OCI-LY7 (cell line): ENCODE results near the gene SV2C.

Experiments
- EZH2phosphoT487 ChIP-seq: fragments of 200-600 bp; sonication (generic); IDR thresholded peaks from 2 replicates; pipeline ENCODE4 v1.6.1; 2018; ENCODE audit warnings: low read depth, borderline replicate concordance, mild to moderate bottlenecking, mixed run types, antibody characterized with exemption, low read length, moderate library complexity, mixed read lengths
- TF ChIP-seq, protein P1 (sequence below): fragments of 200-600 bp; sonication (generic); conservative IDR thresholded peaks from 2 replicates; pipeline ENCODE4 v1.5.1; 2014; ENCODE audit warnings: mild to moderate bottlenecking, antibody characterized with exemption, low read length, moderate library complexity, mixed read lengths

DNA sequence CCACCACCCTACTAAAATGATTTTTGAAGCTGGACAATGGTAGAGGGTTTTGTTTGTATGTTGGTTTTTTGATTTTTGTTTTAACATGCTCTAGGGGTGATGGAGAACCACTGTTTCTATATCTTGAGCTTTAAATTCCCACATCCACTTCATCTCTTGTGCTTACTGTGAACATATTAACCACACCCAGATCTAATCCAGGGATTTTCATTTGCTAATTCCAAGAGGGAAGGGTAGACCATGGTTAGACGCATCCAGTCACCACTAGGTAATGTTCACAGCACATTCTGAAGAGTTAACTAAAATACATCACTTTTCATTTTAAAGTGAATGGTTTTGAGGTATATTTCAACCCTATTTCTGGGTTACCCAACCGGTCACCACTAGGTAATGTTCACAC lies 283.4 kb downstream of the SV2C start:
- TF ChIP-seq, protein P1, sequence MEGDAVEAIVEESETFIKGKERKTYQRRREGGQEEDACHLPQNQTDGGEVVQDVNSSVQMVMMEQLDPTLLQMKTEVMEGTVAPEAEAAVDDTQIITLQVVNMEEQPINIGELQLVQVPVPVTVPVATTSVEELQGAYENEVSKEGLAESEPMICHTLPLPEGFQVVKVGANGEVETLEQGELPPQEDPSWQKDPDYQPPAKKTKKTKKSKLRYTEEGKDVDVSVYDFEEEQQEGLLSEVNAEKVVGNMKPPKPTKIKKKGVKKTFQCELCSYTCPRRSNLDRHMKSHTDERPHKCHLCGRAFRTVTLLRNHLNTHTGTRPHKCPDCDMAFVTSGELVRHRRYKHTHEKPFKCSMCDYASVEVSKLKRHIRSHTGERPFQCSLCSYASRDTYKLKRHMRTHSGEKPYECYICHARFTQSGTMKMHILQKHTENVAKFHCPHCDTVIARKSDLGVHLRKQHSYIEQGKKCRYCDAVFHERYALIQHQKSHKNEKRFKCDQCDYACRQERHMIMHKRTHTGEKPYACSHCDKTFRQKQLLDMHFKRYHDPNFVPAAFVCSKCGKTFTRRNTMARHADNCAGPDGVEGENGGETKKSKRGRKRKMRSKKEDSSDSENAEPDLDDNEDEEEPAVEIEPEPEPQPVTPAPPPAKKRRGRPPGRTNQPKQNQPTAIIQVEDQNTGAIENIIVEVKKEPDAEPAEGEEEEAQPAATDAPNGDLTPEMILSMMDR = no peak
- TF ChIP-seq EZH2phosphoT487 = no peak
